ENCODE results near the gene CYP26C1.
A peak's percentile ranks its signal among the peaks of the same experiment; 100 is the strongest.

Gene CYP26C1, protein sequence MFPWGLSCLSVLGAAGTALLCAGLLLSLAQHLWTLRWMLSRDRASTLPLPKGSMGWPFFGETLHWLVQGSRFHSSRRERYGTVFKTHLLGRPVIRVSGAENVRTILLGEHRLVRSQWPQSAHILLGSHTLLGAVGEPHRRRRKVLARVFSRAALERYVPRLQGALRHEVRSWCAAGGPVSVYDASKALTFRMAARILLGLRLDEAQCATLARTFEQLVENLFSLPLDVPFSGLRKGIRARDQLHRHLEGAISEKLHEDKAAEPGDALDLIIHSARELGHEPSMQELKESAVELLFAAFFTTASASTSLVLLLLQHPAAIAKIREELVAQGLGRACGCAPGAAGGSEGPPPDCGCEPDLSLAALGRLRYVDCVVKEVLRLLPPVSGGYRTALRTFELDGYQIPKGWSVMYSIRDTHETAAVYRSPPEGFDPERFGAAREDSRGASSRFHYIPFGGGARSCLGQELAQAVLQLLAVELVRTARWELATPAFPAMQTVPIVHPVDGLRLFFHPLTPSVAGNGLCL
- total RNA-seq, result 0 to 0.49 reads per million in 2 donors

GRCh38 chr10:93059975-93060886, at the start of gene CYP26C1:
TSS of gene CYP26C1 (plus strand) at chr10:93060798. CDS start at chr10:93061264, 466 bp downstream.
- no peak for DNase-seq

- DNase-seq, result no peak
These were observed 44.9 kb upstream of the CYP26C1 start for GRCh38 chr10:93015722-93016121.

GRCh38 chr10:93023013-93023650, 37.5 kb upstream of the CYP26C1 start:
- no peak for DNase-seq

DNA sequence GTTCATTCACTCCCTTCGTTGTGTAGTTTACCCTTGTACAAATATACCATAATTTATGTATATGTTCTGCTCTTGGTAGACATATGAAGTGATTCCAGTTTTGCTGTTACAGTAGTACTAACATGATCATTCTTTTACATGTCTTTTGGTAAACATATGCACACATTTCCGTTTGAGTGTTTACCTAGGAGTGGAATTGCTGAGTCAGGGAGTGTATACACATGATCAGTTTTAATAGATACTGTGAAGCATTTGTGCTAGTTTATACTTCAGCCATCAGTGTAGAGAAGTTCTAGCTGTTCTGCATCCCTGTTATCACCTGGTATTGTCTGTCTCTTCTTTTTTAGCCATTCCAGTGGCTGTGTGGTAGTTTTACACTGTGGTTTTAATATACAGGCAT, 34.5 kb upstream of the CYP26C1 start:
- no peak for DNase-seq

DNA sequence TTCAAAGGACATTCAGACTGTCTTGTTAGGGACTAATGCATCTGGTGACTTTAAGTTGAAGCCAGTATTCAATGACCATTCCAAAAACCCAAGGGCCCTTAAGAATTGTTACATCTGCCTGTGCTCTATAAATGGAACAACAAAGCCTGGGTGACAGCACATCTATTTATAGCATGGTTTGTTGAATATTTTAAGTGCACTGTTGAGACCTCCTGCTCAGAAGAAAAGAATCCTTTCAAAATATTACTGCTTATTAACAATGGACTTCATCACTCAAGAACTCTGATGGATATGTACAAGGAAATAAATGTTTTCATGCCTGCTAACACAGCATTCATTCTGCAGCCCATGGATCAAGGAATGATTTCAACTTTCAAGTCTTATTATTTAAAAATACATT, 33.1 kb upstream of the CYP26C1 start:
- DNase-seq, result no peak

DNA sequence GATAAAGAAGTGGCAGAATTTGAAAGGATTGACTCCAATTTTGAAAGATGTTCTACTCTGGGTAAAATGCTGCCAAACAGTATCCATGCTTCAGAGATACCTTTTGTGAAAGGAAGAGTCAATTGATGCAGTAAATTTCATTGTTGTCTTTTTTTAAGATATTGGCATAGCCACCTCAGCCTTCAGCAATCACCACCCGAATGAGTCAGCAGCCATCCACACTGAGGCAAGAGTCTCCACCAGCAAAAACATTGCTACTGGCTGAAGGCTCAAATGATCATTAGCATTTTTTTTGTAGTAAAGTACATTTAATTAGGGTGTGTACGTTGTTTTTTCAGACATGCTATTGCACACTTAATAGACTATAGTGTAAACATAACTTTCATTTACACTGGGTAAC, 31.7 kb upstream of the CYP26C1 start:
- no peak for DNase-seq

GRCh38 chr10:93030409-93030808, 30.2 kb upstream of the CYP26C1 start:
- DNase-seq, result no peak

GRCh38 chr10:93032105-93032808, 28.3 kb upstream of the CYP26C1 start:
- no peak for DNase-seq

- DNase-seq, result no peak
These were observed 27.8 kb upstream of the CYP26C1 start for GRCh38 chr10:93032809-93033137.

- DNase-seq, result no peak
These were observed 26.2 kb upstream of the CYP26C1 start for GRCh38 chr10:93034426-93034825.

- no peak for DNase-seq
These were observed 21.5 kb upstream of the CYP26C1 start for GRCh38 chr10:93039110-93039509.

GRCh38 chr10:93039721-93040120, 20.9 kb upstream of the CYP26C1 start:
- DNase-seq, result no peak

DNA sequence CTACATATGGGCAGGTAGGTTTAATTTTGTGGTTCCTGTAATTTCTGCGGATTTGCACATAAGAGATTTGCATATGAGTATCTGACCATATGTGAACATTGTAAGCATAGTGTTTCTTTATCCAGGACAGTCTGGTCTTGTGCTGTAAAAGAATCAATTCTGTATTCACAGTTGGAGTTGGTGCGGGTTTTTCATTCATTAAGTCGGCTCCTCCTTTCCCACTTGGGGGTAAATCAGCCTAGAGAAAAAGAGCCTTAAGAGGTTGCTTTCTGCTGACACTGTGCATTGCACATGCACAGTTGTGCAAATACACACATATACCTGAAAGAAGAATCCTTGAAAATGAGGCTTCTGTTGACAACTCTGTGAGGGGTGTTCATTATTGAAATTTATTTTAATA, 6.1 kb upstream of the CYP26C1 start:
- DNase-seq, result no peak

DNA sequence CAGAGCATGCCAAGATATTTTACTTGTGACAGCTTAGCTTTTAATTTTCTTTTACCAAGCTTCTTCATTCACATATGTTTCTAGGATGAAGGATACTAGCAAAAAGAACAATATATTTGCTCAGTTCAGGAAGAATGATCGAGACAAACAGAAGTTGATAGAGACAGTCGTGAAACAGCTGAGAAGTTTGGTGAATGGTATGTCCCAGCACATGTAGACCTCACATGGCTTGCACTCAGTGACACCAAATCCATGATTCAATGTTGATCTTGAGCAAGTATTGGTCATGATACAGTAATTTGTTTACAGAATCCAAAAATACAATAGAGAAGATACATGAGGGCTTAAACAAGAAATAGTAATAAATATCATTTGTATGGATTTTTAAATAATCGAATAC, 2.5 kb upstream of the CYP26C1 start:
- no peak for DNase-seq

DNA sequence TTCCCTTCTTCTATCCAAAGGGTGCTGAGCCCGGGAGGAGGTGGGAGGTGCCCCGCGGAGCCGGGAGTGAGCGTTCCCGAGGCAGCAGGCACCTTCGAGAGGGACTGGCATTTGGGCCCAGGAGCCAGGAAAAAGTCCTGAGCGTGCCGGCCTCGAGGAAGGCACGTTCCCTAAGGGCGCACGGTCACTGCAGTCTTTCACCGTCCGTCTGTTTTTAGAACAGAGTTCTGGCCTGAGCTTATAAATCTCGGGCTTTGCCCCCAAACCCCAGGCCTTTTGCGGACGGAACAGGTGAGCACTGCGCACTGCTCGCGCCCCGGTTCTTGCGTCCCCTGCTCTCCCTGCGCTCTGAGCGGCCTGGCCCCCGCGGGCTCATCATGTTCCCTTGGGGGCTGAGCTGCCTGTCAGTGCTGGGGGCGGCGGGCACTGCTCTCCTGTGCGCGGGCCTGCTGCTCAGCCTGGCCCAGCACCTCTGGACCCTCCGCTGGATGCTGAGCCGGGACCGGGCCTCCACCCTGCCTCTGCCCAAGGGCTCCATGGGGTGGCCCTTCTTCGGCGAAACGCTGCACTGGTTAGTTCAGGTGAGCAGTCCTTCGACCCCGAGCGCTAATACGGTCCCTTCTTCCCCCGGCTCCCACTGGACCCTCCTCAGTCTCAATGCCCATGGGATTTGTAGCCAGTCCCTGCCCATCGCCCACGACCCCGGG, 442 bp downstream of the CYP26C1 start:
- no peak for DNase-seq

DNA sequence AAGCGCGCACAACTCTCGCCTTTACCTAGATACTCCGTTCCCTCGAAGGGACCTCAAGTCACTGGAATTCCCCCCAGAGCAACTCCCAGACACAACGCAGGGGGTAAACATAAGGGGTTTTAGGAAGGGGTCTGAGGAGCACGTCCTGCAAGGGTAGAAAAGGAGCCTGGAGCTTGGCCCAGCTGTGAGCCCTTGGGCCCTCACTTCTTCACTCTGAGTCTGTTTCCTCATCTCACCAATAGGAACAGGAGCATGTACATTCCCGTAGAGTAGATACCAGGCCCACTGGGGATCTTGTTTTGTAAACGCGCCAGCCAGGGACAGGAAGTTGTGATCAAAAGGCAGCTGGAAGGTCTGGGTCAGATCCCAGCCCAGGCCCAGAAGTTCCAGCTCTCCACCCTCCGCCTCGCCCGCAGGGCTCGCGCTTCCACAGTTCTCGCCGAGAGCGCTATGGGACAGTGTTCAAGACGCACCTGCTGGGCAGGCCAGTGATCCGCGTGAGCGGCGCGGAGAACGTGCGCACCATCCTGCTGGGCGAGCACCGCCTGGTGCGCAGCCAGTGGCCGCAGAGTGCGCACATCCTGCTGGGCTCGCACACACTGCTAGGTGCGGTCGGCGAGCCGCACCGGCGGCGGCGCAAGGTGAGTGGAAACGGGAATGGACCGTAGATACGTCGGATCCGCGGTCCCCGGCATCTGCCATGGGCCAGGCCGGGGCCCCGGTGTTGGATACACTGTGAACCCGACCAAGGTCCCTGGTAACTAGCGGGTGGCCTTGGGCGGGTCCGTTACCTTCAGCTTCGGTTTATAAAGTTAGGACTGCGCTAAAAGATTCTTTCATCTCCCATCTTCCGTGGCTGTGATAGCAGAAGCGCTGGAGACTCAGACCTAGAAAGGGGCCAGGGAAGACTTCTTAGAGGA, 1.3 kb downstream of the CYP26C1 start:
- DNase-seq, result no peak

- peak; percentile 28 for DNase-seq
These were observed 2.0 kb downstream of the CYP26C1 start for GRCh38 chr10:93062514-93063143.

- no peak for DNase-seq
These were observed 2.8 kb downstream of the CYP26C1 start for GRCh38 chr10:93063144-93063976.

- no peak for DNase-seq
These were observed 3.5 kb downstream of the CYP26C1 start for GRCh38 chr10:93063977-93064660.
